GM21723 (cell line): ENCODE results near the gene SELENOH.
A peak's percentile ranks its signal among the peaks of the same experiment; 100 is the strongest.
"Not testable (repeated sequence)": the region's sequence is repeated elsewhere in the genome, so short reads cannot be mapped to it uniquely, and the experiment has no call there.

Experiments
- ATAC-seq: cut with Tn5 transposase; IDR thresholded peaks from one replicate; pipeline ENCODE4 v1.9.1; 2021; ENCODE audit warnings: mild to moderate bottlenecking, moderate library complexity; ENCODE audit not compliant: unreplicated experiment

SELENOH gene, protein sequence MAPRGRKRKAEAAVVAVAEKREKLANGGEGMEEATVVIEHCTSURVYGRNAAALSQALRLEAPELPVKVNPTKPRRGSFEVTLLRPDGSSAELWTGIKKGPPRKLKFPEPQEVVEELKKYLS

DNA sequence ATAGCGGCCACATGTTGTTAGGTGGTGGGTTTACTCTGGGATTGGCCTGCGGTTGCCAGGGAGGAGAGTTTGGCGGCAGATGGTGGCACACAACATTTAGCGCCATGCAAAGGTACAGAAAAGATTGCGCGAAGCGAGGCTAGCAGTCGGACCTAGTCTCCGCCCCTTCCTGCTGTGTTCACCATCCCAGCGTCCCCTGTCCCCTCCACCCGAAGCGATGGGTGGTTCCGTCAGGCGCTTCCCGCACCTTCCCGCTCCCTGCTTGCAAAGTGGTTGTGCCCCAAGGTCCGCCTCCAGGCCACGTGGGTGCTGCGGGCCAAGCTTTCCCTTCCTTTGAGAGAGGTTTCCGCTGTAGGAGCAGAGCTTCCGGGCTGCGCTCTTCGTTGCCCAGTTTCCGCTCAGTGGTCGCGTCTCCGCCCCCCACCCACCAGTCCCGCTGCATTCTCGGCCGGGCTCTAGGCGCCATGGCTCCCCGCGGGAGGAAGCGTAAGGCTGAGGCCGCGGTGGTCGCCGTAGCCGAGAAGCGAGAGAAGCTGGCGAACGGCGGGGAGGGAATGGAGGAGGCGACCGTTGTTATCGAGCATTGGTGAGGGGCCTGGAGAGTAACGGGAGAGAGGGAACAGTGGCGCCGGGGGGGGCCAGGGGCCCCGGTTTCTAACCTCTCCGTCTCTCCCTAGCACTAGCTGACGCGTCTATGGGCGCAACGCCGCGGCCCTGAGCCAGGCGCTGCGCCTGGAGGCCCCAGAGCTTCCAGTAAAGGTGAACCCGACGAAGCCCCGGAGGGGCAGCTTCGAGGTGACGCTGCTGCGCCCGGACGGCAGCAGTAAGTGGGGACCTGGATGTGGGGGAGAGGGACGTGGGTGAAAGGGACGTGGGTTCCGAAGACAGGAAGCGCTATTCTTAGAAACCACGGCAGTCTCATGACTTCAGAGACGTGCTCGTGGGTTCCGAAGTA, at the start of gene SELENOH:
TSS of gene SELENOH (plus strand) at position 360 of the 955 bp plus-strand sequence. CDS start at position 465, 105 bp downstream.
- peak; percentile 93 for ATAC-seq

GRCh38 chr11:57698843-57699365, 42.4 kb upstream of the SELENOH start:
- ATAC-seq, result no peak

- ATAC-seq, result no peak
Measured at GRCh38 chr11:57699813-57700212, 41.5 kb upstream of the SELENOH start.

- ATAC-seq, result no peak
Measured at GRCh38 chr11:57700425-57700824, 40.9 kb upstream of the SELENOH start.

DNA sequence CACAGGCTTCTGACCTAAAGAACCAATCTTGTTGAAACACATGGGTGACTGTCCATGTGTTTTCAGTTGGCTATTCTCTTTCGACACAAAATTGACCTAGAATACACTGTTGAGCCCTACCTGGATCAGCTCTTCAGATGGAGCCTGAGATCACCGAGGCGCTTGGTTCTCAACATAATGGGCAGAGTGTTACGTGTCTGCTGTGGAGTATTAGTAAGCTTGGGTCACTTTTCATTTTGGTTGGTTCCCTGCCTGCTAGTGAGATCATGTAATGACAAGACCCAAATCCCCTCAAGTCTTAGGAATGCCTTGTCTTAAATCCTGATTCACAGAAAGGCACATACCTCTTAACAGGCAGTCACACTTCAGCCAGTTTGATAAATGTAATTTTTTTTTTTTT, 38.0 kb upstream of the SELENOH start:
- no peak for ATAC-seq

- ATAC-seq, result no peak
Measured at GRCh38 chr11:57704932-57705331, 36.4 kb upstream of the SELENOH start.

- not testable (repeated sequence) for ATAC-seq
Measured at GRCh38 chr11:57705432-57705831, 35.9 kb upstream of the SELENOH start.

GRCh38 chr11:57709802-57710367, 31.4 kb upstream of the SELENOH start:
- no peak for ATAC-seq

GRCh38 chr11:57711414-57712255, 29.7 kb upstream of the SELENOH start, which contains the start of gene MED19:
MED19 (minus strand) TSS chr11:57712215; CDS start chr11:57712179, 36 bp downstream.
- ATAC-seq, result peak; percentile 51

GRCh38 chr11:57712256-57713150, 28.8 kb upstream of the SELENOH start, which contains the start of gene TMX2:
TMX2 (plus strand) TSS chr11:57712593; CDS start chr11:57712619, 26 bp downstream.
- ATAC-seq, result peak; percentile 94

DNA sequence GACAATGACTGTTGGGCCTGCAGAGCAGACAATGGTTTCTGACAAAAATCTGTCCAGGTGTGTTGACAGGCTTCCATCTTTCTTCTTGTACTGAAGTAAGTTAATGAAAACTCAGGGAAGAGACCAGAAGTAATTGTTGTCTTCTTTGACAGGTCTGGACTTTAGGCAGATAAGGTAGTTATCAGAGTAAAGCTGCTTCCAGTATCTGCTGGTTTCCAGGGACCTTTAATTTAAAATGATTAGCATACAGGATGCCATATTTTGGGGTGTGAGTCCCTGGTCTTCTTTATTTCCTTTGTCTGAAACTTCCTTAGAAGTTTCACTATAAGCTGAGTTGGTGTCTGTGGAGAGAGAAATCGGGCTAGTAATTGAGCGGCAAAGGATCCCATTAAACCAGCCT, 27.5 kb upstream of the SELENOH start:
- ATAC-seq, result no peak

DNA sequence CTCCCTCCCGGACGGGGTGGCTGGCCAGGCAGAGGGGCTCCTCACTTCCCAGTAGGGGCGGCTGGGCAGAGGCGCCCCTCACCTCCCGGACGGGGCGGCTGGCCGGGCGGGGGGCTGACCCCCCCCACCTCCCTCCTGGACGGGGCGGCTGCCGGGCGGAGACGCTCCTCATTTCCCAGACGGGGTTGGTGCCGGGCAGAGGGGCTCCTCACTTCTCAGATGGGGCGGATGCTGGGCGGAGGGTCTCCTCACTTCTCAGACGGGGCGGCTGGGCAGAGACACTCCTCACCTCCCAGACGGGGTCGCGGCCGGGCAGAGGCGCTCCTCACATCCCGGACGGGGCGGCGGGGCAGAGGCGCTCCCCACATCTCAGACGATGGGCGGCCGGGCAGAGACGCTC, 24.6 kb upstream of the SELENOH start:
- not testable (repeated sequence) for ATAC-seq

DNA sequence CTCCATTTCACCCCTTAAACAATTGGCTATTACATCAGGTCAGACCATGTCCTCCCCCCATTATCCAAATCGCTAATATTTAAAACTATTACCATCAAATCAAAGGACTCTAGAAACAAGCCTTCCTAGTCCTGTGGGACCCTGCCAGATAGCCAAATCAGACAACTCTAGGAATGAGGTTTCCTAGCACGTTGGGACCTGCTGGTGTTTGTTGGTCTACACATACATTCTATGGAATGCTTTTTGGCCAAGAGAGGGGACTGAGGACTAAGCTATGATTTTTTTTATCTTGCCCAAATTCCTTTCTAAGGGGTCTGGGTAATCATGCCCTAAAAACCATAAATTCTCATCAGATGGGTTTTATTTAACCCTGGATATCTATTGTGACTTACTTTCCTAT, 14.1 kb upstream of the SELENOH start:
- ATAC-seq, result no peak

DNA sequence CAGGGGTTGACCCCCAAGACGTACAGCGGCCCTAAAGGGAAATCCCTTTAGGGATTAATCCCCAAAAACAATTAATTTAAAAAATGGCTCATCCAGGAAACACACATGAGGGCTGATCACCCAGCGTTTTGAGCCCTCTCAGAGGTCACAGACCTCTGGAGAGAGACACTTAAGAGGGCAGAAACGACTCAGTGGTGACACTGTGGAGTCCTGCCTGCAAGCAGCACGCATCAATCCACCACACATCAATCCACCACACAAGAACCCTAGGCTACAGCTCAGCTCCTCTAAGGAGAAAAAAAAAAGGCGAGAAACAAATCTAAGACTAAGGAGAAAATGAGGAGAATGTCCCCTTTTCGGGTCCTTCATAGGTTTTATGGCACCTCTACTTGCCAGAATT, 12.5 kb upstream of the SELENOH start:
- no peak for ATAC-seq

- ATAC-seq, result no peak
Measured at GRCh38 chr11:57729479-57729878, 11.8 kb upstream of the SELENOH start.

- no peak for ATAC-seq
Measured at GRCh38 chr11:57732661-57733060, 8.6 kb upstream of the SELENOH start.

GRCh38 chr11:57735619-57736298, 5.5 kb upstream of the SELENOH start:
- peak; percentile 48 for ATAC-seq

GRCh38 chr11:57742087-57742452, 779 bp downstream of the SELENOH start:
- ATAC-seq, result no peak

GRCh38 chr11:57744357-57744756, 3.1 kb downstream of the SELENOH start:
- ATAC-seq, result no peak
